ENCODE data around the gene SLC6A3.

DNA sequence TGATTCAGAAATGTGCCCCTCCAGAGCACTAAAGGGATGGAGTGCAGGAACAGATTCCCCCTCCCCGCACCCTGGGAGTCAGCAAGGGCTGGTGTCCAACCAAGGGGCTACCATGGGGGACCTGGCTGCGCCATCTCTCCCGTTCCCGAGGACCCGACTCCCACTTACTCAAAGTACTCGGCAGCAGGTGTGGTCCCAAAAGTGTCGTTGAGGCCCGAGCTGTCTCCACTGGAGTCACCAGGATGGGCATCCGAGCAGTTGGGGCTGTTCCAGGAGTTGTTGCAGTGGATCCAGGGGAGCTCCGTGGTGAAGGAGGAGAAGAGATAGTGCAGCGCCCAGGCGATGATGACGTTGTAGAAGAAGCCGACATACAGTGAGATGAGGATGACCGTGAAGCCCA lies 12.9 kb downstream of the SLC6A3 start:
- TF ChIP-seq, protein P1, sequence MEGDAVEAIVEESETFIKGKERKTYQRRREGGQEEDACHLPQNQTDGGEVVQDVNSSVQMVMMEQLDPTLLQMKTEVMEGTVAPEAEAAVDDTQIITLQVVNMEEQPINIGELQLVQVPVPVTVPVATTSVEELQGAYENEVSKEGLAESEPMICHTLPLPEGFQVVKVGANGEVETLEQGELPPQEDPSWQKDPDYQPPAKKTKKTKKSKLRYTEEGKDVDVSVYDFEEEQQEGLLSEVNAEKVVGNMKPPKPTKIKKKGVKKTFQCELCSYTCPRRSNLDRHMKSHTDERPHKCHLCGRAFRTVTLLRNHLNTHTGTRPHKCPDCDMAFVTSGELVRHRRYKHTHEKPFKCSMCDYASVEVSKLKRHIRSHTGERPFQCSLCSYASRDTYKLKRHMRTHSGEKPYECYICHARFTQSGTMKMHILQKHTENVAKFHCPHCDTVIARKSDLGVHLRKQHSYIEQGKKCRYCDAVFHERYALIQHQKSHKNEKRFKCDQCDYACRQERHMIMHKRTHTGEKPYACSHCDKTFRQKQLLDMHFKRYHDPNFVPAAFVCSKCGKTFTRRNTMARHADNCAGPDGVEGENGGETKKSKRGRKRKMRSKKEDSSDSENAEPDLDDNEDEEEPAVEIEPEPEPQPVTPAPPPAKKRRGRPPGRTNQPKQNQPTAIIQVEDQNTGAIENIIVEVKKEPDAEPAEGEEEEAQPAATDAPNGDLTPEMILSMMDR (IDR thresholded peaks at IDR 0.05; ENCODE audit: low read depth, low read length) = no peak
- TF ChIP-seq EZH2phosphoT487 (IDR thresholded peaks at IDR 0.05; ENCODE audit: low read depth) = no peak

All from OCI-LY3 (cell line).